ENCODE results near the gene BMPER. TPM values are rescaled to one million over a fixed set of nuclear protein-coding genes. Genes with fewer than 3 reads are reported as not detected.

The BMPER gene
- total RNA-seq, 4 donors from 2014 or later, result 1.0 to 12.4 (median 6.1) TPM

DNA sequence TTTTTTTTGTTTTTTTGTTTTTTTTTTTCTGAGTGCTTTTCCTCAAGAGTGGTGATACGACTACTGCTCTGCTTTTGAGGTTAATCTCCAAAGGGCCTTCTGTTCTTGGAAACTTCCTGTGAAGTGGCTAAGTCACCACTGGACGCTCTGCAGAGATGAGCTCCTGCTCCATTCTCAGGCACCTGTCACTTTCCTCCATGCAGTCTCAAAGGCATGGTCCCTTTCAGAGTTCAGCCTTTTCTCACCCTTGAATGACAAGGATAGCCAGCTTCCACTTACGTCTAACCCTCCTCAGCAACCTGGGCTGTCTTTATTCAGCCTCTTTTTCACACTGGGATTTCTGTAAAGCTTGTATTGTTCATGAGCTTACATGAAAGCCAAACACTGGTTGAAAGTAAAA lies 65.8 kb downstream of the BMPER start:
- Histone ChIP-seq H3K4me1 (no peaks in the 10 kb centered on the region), H3K9me3 (no peaks in the 10 kb centered on the region), H3K36me3 (no peaks in the 10 kb centered on the region), H3K27me3 (no peaks in the 10 kb centered on the region), H3K27ac (no peak overlapping the region), H3K4me3 (no peak overlapping the region)
- intact Hi-C loops (cut with DNase I; ENCODE audit: low total_unique reads), result no loop called here
- TF ChIP-seq, protein P1, sequence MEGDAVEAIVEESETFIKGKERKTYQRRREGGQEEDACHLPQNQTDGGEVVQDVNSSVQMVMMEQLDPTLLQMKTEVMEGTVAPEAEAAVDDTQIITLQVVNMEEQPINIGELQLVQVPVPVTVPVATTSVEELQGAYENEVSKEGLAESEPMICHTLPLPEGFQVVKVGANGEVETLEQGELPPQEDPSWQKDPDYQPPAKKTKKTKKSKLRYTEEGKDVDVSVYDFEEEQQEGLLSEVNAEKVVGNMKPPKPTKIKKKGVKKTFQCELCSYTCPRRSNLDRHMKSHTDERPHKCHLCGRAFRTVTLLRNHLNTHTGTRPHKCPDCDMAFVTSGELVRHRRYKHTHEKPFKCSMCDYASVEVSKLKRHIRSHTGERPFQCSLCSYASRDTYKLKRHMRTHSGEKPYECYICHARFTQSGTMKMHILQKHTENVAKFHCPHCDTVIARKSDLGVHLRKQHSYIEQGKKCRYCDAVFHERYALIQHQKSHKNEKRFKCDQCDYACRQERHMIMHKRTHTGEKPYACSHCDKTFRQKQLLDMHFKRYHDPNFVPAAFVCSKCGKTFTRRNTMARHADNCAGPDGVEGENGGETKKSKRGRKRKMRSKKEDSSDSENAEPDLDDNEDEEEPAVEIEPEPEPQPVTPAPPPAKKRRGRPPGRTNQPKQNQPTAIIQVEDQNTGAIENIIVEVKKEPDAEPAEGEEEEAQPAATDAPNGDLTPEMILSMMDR (IDR thresholded peaks at IDR 0.05), result no peak
- TF ChIP-seq POLR2A (IDR thresholded peaks at IDR 0.05), result no peak
- no peak for DNase-seq

DNA sequence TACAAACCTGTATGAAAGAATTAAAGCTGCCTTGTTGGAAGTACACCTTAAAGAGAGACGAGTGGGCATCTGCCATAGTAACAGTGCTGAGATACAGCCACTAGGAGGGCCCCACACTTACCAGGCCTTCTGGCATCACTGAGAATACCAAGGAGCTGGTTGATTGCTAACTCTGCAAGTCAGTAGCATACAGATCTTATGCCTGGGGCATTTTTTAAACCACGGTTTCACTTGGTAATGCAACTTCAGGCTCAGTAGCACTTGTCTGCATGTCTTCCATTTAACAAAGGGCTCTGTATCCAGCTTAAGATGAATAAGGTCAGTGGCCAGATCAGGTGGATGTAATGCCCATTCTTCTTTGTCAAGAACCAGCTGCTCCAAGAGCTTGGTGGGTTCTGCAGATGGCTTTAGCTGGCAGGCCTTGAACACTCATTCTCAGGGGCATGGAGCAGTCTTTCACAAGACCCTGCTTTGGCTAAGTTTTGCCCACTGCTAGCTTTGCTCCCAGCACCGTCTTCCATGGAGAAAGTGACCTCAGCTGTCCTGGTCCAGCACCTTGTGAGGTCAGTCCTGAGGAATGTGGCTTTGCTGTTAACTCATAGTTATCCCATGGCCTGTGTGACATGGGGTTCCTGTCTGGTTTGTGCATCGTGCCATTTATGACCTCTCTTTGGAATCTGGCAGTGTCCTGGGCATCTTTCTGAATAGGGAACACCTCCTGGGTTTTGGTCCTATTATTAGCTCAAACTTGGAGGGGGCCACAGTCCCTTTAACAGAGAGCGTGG lies 68.1 kb downstream of the BMPER start:
- no peaks in the 10 kb centered on the region for H3K4me1 ChIP-seq
- H3K27ac ChIP-seq, result no peak overlapping the region
- DNase-seq, result no peak
- H3K27me3 ChIP-seq, result no peaks in the 10 kb centered on the region
- TF ChIP-seq, protein P1 (IDR thresholded peaks at IDR 0.05), result no peak
- H3K4me3 ChIP-seq, result no peak overlapping the region
- no peaks in the 10 kb centered on the region for H3K9me3 ChIP-seq
- intact Hi-C loops (cut with DNase I; ENCODE audit: low total_unique reads), result no loop called here
- H3K36me3 ChIP-seq, result no peaks in the 10 kb centered on the region

DNA sequence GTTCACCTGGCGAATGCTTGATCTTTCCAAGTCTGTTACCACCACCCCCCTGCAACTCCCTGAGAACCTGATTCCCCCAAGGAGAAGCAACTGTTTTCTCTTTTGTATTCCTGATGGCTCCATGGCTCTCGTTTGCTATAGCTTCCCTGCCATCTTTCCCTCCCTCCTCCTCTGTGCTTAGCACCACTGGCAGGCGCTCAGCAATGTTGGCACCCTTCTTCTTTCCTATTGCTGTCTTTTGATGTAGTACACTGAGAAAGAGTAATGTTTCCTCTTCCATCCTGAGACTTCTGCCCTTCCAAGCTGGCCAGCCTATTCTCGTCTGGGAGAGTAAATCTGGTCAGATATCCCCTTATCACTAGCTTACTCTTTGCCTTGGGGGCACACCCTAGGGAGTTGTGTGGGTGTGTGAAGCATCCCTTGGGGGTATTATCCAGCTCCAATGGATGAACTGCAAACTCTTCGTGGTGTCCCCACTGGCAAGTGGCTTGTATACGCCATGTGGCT lies 74.0 kb downstream of the BMPER start:
- H3K4me1 ChIP-seq, result no peaks in the 10 kb centered on the region
- TF ChIP-seq POLR2A (IDR thresholded peaks at IDR 0.05), result no peak
- TF ChIP-seq, protein P1 (IDR thresholded peaks at IDR 0.05), result no peak
- no peak overlapping the region for H3K4me3 ChIP-seq
- no peak for DNase-seq
- H3K27ac ChIP-seq, result no peak overlapping the region
- no peaks in the 10 kb centered on the region for H3K27me3 ChIP-seq
- intact Hi-C loops (cut with DNase I; ENCODE audit: low total_unique reads), result no loop called here
- H3K36me3 ChIP-seq, result no peaks in the 10 kb centered on the region
- H3K9me3 ChIP-seq, result no peaks in the 10 kb centered on the region

DNA sequence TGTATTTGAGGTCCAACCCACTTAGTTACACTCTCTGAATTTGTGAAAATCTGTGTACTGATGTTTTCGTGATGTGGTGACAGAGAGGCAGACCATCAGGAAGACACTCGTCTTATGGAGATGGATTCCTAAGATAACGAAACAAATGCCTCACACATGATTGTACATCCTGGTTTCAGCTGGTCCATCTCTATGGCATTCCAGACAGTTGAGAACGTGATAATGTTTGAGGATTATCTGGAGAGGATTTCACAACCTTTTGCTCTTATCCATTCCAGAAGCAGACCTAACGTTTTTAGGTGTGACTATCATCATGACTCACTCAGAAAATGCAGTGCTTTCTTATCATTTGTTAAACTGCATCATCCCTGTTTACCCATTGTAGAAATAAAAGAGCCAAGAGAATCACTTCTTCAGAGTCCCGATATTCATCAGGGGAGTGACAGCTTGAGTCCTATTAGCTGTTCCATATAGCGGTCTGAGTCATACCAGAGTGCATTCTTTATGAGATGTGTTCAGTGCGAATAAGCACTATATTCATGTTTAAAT lies 74.5 kb downstream of the BMPER start:
- no peaks in the 10 kb centered on the region for H3K9me3 ChIP-seq
- no peaks in the 10 kb centered on the region for H3K27me3 ChIP-seq
- H3K27ac ChIP-seq, result no peak overlapping the region
- H3K4me1 ChIP-seq, result no peaks in the 10 kb centered on the region
- H3K36me3 ChIP-seq, result no peaks in the 10 kb centered on the region
- TF ChIP-seq POLR2A (IDR thresholded peaks at IDR 0.05), result no peak
- TF ChIP-seq, protein P1 (IDR thresholded peaks at IDR 0.05), result no peak
- intact Hi-C loops (cut with DNase I; ENCODE audit: low total_unique reads), result no loop called here
- no peak overlapping the region for H3K4me3 ChIP-seq
- DNase-seq, result no peak

DNA sequence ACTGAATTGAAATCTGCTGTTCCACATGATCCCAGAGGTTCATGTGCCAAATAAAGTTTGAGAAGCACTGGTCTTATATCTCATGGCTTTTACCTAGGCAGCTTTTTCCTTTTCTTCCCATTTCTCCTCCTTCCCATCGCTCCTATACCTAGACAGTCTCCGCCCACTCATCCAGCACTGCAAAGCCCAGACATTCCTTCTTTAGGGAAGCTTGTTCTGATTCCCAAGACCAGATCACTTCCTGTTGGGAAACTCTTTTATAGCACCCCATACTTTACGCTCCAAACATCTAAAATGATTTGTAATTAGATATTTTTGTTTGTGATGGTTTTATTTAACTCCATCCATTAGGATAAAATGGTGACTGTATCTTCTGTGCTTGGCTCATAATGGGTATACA lies 75.9 kb downstream of the BMPER start:
- Histone ChIP-seq H3K4me3 (no peak overlapping the region), H3K27ac (no peak overlapping the region), H3K4me1 (no peaks in the 10 kb centered on the region), H3K9me3 (no peaks in the 10 kb centered on the region), H3K27me3 (no peaks in the 10 kb centered on the region), H3K36me3 (peaks cover 0 to 2% of the 10 kb centered on the region in 2 donors)
- intact Hi-C loops (cut with DNase I; ENCODE audit: low total_unique reads), result no loop called here
- DNase-seq, result no peak
- TF ChIP-seq, protein P1 (IDR thresholded peaks at IDR 0.05), result no peak
- no peak for TF ChIP-seq POLR2A (IDR thresholded peaks at IDR 0.05)

Data from uterus (tissue), 4 donors.